GM18951 (cell line): ENCODE measurements around the gene POLR1G.
"Not testable (repeated sequence)": the region's sequence is repeated elsewhere in the genome, so short reads cannot be mapped to it uniquely, and the experiment has no call there.

Source experiments
- POLR2A ChIP-seq: IDR thresholded peaks from 4 replicates; pipeline ENCODE4 v1.6.1; 2011; ENCODE audit warnings: mild to moderate bottlenecking; ENCODE audit not compliant: insufficient read length, insufficient read depth; ENCODE audit errors: extremely low read depth
- in situ Hi-C: fragments of 300-500 bp; cut with MboI; formaldehyde crosslinking; loops from one replicate; pipeline ENCODE4 v1.12.0; 2022; ENCODE audit warnings: low sequenced_read_pairs, mixed read lengths, inconsistent platforms; ENCODE audit not compliant: unreplicated experiment

The POLR1G gene

DNA sequence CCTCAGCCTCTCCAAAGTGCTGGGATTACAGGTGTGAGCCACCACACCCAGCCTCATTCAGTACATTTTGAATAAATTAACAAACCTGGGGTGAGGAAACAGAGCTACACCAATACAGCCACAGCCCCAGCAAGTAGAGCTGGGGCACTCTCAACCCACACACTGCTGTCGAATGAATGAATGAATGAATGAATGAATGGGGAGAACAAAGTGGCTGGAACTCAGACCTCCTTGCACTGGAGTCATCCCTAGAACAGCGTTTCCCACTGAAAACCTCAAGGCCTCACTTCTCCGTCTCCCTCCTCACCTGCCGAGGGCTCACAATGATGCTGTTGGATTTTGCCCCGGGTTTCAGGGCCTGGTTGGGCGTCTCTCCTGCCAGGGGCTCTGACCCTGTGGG, 14.4 kb downstream of the POLR1G start:
- no peak for TF ChIP-seq POLR2A
- in situ Hi-C loops: no loop called here

DNA sequence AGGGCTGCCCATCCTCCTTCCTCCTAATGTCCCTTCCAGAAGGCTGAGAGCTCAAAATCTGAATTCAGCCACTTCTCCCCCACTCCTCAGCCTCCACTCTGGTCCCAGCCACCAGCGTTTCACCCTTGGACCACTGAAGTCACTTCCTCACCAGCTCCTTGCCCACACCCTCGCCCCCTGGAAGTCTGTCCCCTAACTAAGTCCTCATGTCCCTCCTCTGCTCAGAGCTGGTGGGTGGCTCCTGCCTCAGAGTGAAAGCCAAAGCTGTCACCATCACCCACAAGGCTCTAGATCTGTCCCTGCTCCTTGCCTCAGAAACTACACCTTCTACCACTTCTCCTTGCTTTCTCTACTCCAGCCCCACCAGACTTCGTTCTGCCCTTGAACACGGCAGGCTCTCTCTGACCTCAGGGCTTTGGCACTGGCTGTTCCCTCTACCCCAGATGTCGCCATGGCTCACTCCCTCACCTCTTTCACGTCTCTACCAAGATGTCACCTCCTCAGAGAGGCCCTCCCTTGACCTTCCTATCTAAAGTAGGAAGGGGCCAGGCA, 15.6 kb downstream of the POLR1G start:
- in situ Hi-C loops: no loop called here
- TF ChIP-seq POLR2A: no peak

DNA sequence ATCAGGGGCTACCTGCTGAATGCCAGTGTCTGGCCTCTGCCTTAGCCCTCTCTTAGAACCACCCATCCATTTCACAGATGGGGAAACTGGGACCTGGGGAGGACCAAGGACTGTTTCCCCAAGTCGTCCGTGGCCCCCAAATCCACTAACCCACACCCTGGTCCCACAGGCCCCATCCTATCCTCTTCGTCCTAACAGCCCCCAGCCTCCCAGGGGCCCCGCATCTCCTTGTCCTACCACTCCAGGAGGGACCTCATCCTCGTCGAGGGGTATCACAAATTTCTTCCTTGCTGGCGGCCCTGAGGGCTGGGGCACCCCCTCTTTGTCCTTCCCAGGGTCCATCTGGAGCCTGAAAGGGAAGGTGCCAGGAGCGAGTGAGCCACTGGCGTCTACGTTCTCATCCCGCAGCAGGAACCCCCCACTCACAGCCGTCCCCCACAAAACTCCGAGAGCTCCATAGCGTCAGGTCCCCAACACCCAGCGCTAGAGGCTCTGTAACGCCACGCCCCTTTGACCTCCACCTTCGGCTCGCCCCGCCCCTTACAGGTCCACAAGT, 16.7 kb downstream of the POLR1G start:
- no peak for TF ChIP-seq POLR2A
- in situ Hi-C loops: no loop called here

DNA sequence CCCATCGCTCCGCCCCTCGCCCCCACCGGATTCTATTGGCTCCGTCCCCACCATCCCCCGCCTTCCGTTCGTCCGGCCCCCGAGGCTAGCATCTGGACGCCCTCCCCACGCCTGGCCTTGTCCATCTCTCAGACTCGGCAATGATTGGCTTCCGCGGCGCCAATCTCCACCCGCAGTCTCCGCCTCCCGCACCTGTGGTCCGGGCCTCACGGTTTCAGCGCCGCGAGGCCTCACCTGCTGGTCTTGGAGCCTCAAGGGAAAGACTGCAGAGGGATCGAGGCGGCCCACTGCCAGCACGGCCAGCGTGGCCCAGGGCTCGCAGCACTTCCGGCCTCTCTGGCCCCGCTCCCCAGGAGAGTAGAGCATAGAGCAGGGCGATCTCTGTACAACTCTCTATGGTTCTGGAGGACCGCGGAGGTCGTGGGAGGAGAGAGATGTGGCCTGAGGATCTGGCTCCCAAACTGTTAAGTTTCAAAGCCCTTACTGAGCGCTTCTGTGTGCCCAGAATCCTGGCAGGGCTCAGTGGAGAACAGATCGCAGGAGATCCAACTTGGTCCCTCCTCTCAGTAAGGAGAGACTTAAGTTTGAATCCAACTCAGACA, 17.2 kb downstream of the POLR1G start, which contains the start of gene ERCC1:
Gene ERCC1 (minus strand): TSS at position 329 of the 602 bp plus-strand sequence. CDS start 543 bp downstream, outside the sequence.
- peak; percentile 80 for TF ChIP-seq POLR2A
- in situ Hi-C loops: no loop called here

DNA sequence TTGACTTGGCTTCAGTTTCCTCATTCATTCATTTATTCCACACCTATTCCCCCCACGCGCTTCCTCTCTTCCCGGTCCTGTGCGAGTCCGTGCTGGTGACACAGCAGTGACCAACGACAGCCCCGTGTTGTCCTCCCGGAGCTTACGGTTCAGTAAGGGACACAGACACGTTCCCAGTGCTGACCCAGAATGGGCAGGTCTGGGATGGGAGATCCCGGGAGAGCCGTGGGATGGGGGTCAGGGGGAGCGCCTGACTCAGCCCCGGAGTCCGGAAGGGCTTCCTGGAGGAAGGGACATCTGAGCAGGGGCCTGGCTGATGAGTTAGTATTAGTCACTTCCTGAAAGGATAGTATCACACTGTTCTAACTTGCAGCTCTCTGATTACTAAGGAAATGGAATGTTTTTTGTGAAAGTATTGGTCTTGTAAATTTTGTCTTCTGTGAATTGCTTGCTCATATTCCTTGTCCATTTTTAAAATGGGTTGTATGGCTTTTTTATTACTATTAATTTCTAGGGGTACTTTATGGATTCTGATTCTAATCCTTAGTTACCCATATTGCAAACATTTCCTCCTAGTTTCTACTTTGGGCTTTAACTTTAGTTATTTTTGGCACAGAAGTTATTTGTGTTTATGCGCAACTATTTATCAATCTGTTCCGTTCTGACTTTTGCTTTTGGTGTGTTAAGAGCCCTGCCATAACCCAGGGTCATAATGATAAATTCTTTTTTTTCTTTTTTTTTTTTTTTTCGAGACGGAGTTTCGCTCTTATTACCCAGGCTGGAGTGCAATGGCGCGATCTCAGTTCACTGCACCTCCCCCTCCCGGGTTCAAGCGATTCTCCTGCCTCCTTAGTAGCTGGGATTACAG, 18.0 kb downstream of the POLR1G start:
- in situ Hi-C loops: no loop called here
- TF ChIP-seq POLR2A: no peak

DNA sequence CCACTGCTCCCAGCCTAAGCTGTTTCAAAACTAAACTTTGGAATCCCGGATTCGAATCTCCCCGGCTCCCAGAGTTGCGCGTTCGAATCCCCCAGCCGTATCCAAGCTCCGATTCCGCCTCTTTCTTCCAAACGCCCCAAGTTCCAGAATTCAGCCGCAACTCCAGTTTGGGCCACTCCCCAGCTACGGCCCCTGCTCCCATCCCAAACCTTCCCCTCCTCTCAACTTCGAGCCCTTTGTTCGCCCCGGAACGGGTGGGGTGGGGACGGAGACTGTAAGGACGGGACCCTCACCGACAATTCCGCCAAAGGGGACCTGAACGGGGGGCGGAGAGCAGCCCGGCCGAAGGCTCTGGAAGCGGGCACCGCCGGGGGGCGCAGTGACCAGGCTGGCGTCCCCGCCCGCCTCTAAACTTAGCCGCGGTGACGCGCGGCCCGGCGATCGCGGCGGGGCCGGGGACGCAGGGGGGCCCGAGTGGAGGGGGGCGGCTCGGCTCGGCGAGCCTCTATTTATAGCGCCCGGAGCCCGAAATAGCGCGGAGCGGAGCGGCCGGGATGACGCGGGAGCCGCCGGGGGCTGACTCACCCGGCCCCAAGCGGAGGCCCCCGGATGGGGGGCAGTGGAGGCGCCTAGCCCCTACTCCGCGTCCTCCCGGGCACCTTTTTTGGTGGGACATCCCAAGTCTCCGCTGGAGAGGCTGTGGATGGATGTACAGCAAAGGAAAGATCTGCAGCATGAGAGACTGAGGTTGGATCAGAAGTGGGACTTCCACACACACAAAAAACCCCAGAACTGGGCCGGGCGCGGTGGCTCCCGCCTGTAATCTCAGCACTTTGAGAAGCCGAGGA, 22.2 kb downstream of the POLR1G start:
- in situ Hi-C loops: no loop called here
- no peak for TF ChIP-seq POLR2A

DNA sequence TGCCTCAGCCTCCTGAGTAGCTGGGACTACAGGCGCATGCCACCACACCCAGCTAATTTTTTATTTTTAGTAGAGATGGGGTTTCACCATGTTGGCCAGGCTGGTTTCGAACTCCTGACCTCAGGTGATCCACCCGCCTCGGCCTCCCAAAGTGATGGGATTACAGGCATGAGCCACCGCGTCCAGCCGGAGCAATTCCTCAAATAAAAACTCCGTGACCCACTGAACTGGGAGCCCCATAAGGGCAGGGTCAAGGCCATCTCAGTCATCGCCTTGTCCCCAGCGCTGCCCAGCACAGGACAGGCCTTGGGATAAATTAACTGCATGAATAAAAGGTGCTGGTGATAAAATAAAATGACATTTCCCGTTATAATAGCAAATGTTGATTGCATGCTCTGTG, 23.5 kb downstream of the POLR1G start:
- in situ Hi-C loops: not testable (repeated sequence)

DNA sequence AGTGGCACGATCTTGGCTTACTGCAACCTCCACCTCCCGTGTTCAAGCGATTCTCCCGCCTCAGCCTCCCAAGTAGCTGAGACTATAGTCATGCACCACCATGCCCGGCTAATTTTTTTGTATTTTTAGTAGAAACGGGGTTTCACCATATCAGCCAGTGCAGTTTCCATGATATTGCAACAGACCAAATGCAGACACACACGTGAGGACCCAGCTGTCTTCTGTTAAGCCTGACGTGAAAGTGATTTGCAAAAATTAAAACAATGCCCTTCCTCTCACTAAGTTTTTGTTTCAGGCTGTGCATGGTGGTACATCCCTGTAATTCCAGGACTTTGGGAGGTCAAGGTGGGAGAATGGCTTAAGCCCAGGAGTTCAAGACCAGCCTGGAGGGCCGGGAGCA, 24.6 kb downstream of the POLR1G start:
- in situ Hi-C loops: not testable (repeated sequence)

DNA sequence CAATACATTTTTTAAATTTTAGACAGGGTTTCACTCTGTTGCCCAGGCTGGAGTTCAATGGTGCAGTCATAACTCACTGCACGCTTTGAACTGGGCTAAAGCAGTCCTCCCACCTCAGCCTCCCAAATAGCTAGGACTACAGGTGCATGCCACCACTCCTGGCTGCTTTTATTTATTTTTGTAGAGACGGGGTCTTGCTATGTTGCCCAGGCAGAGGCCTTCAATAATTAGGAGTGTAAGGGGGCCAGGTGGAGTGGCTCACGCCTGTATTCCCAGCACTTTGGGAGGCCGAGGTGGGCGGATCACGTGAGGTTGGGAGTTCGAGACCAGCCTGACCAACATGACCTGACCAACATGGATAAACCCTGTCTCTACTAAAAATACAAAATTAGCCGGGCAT, 26.1 kb downstream of the POLR1G start:
- in situ Hi-C loops: not testable (repeated sequence)

DNA sequence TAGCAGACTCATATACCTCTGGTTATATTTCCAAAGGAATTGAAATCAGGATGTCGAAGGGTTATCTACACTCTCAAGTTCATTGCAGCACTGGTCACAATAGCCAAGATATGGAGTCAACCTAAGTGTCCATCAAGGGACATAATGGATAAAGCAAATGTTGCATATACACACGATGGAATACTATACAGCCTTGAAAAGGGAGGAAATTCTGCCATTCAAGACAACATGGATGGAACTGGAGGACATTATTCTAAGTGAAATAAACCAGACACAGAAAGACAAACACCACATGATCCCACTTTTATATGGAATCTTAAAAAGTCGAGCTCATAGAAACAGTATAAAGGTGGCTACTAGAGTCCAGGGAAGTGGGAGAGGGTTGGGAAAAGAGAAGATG, 30.9 kb downstream of the POLR1G start:
- no peak for TF ChIP-seq POLR2A
- in situ Hi-C loops: no loop called here

DNA sequence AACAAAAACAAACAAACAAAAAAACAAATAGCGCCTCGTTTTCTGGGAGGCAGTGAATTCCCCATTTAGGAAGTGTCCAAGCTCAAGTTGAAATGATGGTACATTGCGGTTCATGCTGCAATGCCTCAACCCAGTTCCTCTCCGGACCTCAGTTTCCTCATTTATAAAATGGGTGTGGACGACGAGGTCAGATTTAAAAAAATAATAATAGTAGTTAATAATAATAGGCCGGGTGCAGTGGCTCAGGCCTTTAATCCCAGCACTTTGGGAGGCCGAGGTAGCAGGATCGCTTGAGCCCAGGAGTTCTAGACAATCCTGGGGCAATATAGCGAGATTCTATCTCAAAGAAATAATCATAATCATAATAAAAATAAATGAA, 32.7 kb downstream of the POLR1G start:
- in situ Hi-C loops: no loop called here
- TF ChIP-seq POLR2A: no peak

DNA sequence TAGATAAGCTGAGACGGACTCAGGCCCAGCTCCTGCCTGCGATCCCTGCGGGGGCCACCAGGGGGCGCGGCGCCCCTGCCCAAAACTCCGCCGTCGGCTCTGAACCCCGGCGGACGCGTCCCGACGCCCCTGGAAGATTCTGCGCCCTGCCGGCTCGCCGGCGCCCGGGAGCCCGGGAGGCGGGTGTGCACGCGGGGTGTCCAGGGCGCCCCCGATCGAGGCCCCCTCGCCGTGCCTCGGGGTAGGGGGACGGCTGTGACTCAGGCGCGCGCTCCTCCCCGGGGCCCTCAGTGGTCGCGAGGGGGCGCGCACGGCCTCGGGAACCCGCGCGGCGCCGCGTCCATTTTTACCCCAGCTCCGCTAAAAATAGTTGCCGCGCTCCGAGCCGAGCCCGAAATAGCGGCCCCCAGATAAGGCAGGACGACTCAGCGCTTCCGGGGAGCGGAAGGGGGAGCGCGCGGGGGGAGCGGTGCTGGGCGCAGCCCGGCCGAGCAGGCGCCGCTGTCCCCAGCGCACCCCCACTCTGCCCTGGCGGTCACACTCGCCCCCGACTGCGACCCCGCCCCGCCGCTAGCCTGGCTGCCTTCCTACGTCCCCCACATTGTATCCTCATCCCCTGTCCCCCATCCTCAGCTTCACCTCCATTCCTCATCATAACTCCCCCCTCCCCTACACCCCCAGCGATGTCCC, 33.3 kb downstream of the POLR1G start:
- peak; percentile 64 for TF ChIP-seq POLR2A
- in situ Hi-C loops: loop anchor here (5.0 kb wide), 1 partner anchor 38 kb away; no protein-coding TSS in a partner anchor

DNA sequence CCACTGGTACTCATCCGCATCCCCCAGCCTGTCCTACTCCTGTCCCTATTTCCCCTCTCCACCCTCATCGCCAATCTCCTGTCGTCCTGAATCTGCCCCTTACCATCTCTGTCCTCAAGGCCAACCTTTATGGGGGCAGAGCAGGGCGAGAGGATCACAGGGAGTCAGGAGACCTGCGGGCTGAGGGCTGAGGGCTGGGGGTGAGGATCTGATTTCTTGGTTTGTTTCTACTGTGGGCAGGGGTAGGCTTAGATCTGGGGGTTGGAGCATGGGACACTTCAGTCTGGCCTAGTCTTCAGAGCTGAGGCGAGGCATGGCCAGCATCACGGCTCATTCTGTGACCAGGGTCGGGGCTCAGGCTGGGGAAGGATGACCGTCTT, 33.8 kb downstream of the POLR1G start:
- TF ChIP-seq POLR2A: no peak
- in situ Hi-C loops: loop anchor here (5.0 kb wide), 1 partner anchor 37 kb away; no protein-coding TSS in a partner anchor
